Breast epithelium (tissue), 3 donors: ENCODE results near the gene PEAK1.

Experiments used
- POLR2AphosphoS5 ChIP-seq, 3 donors: sonication (generic); formaldehyde crosslinking; IDR thresholded peaks; one replicate each; pipeline ENCODE4 v1.6.1; 2017; ENCODE audit warnings: antibody characterized with exemption in 3 of 3
- TF ChIP-seq, protein P1 (sequence below), 3 donors: fragments of 450-650 bp; IDR thresholded peaks; one replicate each; pipeline ENCODE4 v1.5.1; 2016 to 2017; ENCODE audit warnings: antibody characterized with exemption in 3 of 3, mild to moderate bottlenecking in 3 of 3, moderate library complexity in 3 of 3

DNA sequence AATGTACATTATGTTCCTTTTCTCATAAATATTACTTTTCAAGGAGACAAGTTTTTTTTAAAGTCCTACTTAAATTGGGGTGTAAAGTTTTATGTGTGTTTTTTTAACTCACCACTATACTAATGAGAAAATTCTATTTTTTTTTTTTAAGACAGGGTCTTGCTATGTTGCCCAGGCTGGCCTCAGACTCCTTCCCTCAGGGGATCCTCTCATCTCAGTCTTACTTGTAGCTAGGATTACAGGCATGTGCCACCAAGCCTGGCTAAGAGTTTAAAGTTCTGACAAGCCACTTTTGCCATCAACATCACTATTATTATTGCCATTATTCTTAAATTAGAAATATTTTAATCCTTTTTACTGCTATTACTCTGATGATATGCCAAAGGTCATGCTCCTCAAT, 356.7 kb downstream of the PEAK1 start:
- TF ChIP-seq, protein P1, sequence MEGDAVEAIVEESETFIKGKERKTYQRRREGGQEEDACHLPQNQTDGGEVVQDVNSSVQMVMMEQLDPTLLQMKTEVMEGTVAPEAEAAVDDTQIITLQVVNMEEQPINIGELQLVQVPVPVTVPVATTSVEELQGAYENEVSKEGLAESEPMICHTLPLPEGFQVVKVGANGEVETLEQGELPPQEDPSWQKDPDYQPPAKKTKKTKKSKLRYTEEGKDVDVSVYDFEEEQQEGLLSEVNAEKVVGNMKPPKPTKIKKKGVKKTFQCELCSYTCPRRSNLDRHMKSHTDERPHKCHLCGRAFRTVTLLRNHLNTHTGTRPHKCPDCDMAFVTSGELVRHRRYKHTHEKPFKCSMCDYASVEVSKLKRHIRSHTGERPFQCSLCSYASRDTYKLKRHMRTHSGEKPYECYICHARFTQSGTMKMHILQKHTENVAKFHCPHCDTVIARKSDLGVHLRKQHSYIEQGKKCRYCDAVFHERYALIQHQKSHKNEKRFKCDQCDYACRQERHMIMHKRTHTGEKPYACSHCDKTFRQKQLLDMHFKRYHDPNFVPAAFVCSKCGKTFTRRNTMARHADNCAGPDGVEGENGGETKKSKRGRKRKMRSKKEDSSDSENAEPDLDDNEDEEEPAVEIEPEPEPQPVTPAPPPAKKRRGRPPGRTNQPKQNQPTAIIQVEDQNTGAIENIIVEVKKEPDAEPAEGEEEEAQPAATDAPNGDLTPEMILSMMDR (IDR thresholded peaks at IDR 0.05) = no peak
- TF ChIP-seq POLR2AphosphoS5 (IDR thresholded peaks at IDR 0.05) = no peak
